ENCODE data around the gene DBR1. TPM values are rescaled to one million over a fixed set of nuclear protein-coding genes. Genes with fewer than 3 reads are reported as not detected.

Gene DBR1
- total RNA-seq, 4 donors from 2014 or later, result 10.3 to 15.8 (median 13.2) TPM

GRCh38 chr3:138186221-138186620 lies 11.5 kb upstream of the DBR1 start:
- no peak for TF ChIP-seq CTCF (IDR thresholded peaks at IDR 0.05; ENCODE audit: low read depth)

DNA sequence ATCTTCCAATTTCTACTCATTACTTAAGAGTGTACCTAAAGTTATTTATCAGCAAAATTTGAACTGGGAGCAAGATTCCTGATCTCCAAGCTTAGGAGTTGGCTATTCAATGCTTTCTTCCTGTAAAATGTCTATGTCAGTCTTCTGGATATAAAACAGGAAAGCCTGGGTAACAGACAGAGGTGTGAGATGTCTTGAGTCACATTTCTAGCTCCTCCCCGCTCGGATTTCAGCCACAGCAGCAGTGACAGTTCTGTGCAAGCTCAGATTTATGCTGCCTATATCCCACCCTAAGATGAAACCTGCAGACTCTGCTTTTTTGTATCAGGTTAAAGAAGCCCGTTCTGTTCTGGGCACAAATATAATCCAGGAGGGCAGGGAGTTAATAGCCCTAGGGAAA lies 10.3 kb upstream of the DBR1 start:
- TF ChIP-seq CTCF (IDR thresholded peaks at IDR 0.05; ENCODE audit: low read depth), result no peak

- TF ChIP-seq CTCF (IDR thresholded peaks at IDR 0.05; ENCODE audit: low read depth), result no peak
Measured at GRCh38 chr3:138180375-138181029, 5.8 kb upstream of the DBR1 start.

- TF ChIP-seq CTCF (IDR thresholded peaks at IDR 0.05; ENCODE audit: low read depth), result no peak
Measured at GRCh38 chr3:138173769-138174420, 826 bp downstream of the DBR1 start.

- TF ChIP-seq CTCF (IDR thresholded peaks at IDR 0.05; ENCODE audit: low read depth), result no peak
Measured at GRCh38 chr3:138172625-138173024, 2.1 kb downstream of the DBR1 start.

DNA sequence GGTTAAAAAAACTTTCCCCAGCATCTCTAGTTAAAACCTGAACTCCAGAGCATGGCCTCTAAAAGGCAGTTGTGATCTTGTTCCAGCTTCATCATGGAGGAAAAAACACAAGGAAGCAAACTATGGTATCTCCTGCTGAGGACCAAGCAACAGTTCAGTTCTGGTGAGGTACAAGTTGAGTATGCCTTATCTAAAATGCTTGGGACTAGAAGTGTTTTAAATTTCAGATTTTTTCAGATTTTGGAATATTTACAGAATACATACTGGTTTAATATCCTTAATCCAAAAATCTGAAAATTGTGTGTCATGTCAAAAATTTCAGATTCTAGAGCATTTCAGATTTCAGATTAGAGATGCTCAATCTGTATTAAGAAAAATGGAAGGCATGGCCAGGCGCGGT lies 9.7 kb downstream of the DBR1 start:
- no peak for TF ChIP-seq CTCF (IDR thresholded peaks at IDR 0.05; ENCODE audit: low read depth)

GRCh38 chr3:138157743-138158142 lies 17.0 kb downstream of the DBR1 start:
- TF ChIP-seq CTCF (IDR thresholded peaks at IDR 0.05; ENCODE audit: low read depth), result no peak
